HG03064 (cell line): Measurements from ENCODE around the gene SUFU.
A peak's percentile ranks its signal among the peaks of the same experiment; 100 is the strongest.
"Not testable (repeated sequence)": the region's sequence is repeated elsewhere in the genome, so short reads cannot be mapped to it uniquely, and the experiment has no call there.

ENCODE experiments used
- ATAC-seq: cut with Tn5 transposase; IDR thresholded peaks from one replicate; pipeline ENCODE4 v1.9.1; 2021; ENCODE audit warnings: low read depth; ENCODE audit not compliant: unreplicated experiment

Gene SUFU

DNA sequence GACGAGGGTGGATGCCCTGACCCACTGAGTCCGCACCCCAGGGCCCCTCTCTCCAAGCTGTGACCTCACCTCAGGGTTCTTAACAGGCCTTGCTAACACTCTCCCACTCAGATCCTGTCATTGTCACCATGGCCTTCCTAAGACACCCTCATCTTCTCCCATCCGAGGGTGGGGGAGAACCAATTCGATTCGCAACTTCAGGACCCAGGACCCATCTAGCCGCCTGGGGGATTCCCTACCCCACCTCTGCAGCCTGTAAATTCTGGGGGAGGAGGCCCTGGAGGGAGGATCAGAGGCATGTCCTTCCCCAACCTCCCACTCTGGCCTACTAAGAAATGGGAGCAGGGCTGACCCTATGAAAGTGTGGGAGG is 157.9 kb downstream of the SUFU start:
- peak; percentile 25 for ATAC-seq

DNA sequence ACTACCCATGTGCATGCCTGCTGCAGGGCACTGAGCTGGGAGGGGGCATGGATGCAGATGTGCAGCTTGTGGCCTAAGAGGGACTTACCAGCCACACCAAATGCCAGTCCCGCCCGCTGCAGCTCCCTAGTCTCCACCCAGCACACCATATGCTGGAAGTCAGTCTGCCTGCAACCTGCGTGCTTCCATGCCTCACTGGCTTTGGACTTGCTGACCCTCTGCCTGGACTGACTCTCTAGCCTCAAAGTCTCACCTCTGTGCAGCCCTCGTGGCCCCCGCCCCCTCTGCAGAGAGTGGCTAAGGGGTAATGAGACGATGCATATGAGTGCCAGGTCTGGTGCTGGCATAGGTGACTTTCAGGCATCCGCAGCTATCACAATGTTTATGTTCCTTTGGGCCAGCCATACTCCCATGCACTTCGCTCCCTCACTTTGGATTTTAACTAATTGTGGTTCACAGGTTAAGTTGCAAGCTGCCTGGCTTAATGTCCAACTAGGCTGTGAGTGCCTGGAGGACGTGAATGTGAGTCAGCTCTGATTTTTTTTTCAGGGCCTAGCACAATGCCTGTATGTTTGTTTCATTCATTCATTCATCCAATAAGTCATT is 162.2 kb downstream of the SUFU start:
- no peak for ATAC-seq

DNA sequence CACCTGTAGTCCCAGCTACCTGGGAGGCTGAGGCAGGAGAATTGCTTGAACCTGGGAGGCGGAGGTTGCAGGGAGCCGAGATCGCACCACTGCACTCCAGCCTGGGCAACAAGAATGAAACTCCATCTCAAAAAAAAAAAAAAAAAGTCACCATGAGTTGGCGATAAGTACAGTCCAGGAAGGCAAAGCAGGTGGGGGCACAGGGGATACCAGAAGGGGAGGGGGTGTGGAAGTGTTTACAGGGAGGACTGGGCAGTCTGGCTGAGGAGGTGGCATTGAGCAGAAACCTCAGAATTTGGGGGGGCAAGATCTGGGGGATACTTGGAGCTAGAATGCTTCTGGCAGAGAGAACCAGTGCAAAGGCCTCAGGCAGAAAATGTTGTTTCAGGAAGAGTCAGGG is 163.6 kb downstream of the SUFU start:
- not testable (repeated sequence) for ATAC-seq

DNA sequence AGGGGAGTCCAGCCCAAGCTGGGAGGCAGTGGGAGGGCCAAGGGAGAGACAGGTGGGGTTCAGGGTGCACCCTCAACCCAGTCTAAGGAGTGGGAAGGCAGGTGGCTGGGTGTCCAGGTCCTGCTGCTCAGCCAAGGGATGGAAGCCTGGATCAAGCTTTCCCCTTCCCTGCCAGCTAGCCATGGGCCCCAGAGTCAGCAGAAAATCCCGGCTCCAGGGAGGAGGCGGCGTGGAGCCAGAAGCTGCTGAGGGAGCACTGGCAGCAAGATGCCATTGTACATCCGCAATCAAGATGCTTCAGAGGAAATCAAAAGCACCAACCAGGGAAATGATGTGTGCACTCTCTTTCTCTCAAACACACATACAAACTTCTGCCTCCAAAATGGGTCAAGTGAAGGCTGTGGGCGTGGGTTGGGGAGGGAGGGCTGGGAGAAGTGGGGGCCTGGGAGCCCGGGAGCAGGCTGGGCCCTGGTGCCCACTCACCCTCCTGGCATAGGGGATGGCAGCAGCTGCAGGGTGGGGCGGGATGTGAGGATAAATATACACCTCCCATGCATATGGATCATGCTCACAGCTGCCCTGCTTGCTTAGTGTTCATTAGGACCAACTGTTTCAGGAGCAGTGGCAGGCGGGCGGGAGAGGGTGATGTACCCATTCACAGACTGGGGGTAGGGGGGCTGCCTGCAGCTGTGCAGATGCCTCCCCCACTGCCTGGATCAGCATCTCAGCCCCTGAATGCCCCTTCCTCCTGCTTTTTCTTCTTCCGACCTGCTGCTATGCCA is 164.7 kb downstream of the SUFU start:
- ATAC-seq, result no peak

DNA sequence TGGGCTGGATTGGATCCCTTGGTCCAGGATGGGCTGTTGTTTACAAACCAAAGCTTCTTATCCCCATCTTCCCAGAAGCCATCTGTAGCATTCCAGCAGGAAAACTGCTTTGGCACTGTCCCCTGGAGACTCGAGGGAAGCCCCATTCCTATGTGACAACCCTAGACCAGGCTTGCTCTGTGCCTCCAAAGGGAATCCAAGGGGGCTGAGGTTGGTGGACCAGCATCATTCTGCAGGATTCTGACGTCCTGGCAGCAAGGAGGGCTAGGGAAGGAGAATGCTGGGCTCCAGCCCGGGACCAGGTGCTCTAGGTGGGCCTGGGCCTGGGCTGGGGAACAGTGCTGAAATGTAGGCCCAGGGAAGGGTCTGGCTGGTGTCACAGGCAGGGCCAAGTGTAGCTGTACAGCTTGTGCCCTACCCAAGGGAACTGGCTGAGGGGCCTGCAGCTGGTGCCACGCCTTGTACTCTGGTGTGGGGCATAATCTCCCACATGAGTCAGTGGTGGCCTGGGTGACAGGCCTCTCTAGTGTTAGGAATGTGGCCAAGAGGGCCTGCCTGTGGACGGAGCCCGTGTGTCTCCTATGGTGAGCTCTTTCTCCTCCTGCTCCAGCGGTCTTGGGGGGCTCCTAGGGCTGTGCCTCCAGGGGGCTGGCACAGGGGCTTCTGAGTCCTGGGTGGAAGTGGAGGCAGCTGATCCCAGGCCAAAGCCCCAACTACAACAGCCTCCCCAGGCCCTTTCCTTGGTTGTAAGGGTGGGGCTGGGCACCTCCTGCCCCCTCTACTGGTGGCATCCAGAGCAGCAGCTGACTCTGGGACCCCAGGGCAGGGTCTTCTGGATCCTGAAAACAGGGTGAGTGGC is 165.7 kb downstream of the SUFU start:
- ATAC-seq, result no peak

DNA sequence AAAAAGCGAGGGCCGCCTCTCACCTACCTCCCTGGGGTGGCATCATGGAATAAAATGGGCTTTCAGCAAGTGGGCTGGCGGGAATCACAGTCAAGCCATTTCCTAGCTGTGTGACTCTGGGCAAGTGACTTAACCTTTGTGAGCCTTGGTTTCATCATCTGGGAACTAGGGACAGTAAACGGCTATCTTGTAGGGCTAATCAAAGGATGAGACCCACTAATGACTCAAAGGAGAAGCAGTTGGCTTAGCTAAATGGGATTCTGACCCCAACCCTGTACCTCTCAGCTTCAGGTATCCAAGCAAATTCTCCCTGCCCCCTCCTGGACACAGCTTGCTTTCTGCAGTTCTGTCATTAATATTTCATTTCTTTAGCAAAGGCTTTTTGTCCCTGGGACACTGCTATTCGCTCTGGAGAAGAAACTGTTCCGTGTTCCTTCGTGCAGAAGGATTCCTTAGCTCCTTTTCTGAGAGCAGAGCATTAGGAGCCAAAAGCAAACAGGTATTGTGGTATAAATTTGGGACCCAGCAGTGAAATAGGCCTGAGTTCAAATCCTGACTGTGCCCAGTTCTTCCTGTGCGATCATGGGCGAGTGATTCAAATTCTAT is 166.4 kb downstream of the SUFU start:
- no peak for ATAC-seq

DNA sequence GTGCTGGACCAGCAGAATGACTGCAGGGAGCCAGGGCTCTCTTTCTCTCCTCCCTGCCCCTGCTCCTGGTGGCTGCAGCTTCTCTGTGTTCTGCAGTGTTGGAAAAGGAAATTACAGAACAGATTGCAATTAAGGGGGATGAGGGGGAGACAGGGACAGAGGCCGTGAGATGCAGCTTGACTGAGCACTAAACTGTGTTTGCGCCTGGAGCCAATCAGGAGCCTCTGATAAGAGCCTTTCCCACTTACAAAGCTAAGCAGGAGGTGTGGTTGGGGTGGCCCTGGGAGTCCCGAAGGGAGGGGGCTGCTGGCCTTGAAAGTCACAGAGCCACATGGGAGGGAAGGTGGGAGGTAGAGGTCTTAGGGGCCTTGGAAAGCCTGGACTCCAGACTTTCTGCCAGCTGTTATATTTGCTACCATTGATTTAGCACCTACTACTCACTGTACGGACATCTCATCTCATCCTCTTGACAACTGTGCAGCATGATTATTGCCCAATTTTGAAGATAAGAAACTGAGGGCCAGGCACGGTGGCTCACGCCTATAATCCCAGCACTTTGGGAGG is 167.2 kb downstream of the SUFU start:
- no peak for ATAC-seq

DNA sequence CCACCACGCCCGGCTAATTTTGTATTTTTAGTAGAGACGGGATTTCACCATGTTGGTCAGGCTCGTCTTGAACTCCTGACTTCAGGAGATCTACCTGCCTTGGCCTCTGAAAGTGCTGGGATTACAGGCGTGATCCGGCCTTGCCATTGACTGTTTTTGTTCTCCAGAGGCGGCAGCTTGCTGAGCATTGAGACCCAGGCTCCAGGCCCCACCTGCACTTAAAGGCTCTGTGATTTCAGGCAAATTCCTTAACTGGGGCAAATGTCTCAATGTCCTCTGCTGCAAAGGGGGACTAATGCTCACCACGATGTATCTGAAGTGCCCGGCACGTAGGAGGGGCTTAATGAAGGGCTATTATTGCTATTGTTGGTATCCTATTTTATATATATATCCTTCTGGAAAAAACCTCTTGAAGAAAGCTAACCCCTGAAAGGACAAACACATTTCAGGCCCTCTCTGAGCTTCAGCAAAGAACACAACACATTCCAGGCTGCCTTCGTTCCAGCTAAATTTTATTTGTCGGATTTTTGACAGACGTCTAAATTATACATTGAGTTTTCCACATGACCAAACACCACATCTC is 169.6 kb downstream of the SUFU start:
- ATAC-seq, result no peak

DNA sequence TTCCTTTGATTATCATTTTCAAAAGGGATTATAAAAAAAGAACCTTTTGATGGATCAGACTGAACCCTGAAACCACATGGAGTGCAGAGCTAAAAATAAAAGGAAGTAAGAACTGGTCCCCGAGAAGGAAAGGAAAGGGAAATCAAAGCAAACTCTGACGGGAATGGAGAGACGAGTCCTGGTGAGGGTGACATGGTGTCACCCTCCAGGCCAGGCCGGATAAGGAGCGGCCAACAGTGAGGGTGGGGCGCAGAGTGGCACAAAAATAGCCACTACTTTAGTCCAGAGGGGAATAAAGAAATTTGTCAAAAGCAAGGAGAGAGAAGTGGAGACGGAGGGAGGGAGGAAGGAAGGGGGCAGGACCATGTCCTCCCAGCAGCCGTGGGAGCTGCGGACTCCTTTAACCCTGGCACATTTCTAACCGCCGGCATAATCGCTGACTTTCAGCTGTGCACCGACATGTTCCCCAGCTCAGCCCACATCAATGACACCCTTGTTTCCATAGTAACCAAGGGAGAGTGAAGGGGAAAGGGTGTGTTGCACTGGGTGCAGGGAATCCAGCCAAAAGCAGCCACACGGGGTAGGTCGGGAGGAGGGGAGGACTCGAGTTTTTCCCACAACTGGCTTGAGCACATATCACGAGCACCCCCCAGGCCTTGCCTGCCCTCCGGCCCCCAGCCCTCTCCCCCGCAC is 170.2 kb downstream of the SUFU start:
- ATAC-seq, result no peak

DNA sequence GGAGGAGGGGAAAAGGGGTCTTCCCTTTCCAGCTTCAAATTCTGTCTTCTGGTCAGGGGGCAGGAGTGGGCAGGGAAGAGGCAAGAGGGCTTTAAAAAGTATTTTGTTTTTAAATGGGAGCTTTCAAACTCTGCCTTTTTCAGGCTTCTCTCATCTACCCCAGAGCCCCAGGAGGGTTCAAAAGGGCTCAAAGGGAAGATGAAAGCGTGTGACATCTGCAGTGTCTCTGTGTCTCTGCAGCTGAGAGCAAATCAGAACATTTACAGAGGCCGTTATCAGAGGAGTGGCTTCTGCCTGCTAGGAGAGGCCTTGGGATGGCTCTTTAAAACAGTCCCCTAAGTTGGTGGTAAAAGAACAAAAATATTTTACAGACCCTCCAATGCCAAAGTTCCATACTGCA is 170.8 kb downstream of the SUFU start:
- no peak for ATAC-seq

DNA sequence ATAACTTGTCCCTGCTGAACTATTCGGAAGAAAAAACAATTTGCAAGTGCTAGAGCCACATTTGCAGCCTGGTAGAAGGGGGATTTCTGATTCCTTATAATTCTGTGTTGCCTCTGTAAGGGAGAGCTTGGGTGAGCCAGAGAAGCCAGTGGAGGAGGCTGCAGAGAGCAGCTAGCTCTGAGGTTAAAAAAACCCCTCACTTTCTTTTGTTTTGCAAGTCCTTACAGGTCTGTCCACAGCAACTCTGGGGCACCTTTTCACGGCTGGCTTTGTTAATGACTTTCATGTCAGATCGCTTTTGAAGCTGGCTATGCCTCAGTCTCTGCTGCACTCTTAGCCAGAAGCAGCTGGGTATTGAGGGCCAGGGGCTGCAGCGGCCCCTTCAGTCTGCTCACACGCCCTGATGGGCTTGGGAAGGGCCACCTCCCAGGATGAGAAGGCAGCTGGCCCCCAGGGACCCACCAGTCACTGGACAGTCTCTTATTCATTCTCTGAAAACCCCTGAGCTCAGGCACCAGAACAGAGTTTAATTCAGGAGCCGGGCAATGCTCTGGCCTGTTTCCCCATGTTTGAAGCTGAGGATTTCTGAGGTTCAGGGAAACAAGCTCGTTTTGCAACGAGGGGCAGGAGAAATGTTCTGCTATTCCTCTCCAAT is 171.4 kb downstream of the SUFU start:
- no peak for ATAC-seq

DNA sequence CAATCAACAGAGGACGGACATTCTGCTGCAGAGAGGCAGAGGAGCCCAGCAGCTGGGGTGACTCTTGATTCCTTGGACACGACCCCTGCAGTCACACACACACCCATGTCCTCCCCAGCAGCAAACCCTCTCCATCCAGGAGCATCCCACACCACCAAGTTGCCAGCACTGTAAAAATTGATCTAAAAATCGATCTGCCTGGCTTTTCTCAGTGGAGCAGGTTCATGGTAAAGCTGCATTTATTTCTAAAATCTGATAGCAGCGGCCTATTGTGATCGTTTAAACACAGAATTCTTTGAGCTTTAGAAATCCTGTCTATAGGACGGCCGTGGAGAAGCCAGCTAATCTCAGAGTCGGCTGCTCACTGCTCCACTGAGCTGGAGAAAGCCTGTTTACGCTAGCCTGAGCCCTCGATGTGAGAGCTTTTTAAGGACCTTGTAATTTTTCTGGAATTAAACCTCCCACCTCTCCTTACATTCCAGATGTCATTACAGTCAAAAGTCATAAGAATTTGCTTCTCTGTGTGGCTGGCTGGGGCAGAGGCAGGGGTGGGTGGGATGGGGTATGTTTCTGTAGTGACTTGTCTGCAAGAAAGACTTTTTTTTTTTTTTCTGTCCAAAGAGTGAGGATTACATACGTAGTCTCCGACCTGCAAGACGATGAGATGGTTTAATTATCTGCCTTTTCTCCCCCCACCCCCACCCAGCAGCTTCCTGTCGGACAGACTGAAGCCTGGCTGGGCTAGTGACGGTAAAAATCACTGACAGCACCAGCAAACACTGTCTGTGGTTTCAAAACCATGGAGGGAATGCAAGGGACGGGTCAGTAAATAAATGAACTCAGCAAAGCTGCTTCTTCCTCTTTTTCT is 172.1 kb downstream of the SUFU start:
- ATAC-seq, result no peak

DNA sequence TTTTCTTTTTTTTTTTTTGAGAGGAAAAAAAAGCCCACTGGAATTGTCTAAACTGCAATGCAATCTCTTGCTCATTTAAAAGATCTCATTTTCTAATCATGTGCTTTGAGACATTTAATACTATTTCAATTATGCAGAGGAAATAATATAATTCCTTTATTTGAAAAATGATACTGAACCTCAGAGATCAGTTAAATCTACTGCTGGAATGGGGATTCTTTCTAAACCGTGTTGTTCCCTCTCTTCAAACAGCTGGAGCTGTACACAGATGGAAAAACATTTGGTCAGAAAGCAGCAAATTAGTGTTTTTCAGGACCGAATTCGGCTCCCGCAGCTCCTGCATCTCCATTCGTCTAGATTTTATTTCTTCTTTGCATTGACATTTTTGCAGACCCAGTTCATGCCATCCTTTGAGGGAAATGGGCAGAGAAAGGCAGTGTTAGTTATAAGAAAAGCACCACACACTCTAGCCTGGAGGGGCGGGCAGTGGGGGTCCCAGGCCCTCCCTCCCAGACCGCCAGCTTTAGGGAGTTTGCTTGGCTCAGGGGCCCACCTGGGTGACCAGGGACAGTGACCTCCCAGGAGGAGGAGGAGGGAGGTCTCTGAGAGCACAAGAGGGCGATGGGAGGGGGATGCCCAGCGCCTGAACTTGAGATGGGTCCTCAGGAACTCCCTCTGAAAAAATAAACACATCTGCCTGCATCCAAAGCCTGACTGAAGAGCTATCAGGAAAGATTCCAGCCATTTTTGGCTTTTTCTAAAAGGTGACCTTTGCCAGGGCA is 173.0 kb downstream of the SUFU start:
- ATAC-seq, result no peak

DNA sequence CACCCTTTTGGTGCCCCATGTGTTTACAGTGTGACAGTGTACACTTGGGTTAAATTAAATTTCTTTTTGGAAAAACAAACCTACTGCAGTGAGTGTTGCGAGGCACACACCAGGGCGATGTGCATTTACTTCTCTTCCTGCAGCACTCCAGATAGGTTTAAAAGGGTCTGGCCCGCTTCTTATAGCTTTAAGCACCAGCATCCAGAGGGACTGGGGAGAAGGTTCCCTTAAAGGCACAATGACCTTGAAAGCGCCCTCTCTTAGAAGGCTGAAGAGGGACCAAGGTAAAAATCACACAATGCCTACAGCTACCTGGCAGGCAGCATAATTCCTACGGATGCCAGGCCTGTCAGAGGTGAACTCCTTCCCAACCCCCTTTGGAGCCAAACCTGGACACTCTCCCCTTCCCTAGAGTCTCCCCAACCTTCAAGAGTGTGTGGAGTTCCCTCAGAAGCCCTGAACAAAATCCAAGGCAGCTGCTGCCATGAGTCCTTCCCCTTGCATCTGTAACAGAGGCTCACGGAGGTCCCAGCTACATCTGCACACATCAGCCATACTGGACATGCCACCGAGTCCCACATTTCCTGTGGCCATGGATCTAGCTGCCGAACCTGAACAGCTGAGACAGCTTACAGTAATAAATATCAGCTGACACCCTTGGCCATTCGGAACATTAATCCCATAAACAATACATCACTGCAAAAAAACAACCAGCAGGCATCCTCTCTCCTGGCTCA is 173.7 kb downstream of the SUFU start:
- ATAC-seq, result no peak

DNA sequence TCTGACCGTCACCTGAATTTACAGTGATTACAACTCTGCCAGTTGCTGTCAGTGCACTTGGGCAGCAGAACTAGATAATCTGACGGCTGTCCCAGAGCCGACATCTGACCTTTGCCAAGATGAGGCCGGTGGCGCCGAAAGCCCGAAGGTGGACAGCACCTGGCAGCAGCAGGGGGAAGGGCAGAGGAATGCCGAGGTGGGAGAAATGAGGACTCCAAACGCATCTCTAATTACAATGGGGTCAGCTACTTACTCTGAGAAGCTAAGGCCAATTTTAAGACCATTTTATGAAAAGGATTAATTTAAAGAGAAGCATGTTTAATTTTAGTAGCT is 174.3 kb downstream of the SUFU start:
- no peak for ATAC-seq

DNA sequence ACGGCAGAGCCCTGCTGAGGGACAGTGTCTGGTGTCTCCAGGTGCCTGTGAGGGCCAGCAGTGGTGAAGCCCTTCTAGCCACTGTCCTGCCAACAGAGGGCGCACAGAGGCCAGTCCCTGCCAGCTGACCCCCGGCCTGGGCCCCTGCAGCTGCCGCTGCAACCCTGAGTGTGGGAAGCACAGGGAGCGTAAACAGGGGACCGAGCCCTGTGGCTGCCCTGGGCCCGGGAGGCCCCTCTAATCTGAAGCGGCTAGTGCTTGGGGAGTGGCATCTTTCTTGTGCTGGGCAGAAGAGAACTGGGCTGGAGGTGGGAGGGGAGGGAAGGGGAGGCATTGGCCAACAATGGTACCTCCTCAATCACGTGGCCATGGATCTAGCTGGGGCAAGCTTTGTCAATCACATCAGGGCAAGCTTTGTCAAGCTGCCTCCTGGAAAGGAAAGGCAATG is 175.1 kb downstream of the SUFU start:
- no peak for ATAC-seq

DNA sequence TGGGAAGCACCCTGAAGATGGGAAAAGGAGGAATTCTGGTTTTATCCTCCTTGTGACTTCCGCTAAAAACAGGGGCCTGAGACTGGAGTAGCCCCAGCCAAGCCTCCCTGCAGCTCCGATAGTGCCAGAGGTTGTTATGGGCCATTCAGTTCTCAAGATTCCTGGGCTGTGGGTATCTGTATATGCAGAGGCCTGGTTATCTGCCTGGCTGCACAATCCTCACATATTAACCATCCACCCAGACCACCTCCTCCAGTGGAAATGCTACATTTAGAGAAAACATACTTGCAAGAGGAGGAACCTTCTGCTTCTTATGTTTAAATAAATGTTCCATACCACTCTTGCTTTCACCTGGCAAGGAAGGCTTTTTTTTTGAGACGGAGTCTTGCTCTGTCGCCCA is 175.8 kb downstream of the SUFU start:
- no peak for ATAC-seq
